ENCODE measurements around the gene TEDDM1.

DNA sequence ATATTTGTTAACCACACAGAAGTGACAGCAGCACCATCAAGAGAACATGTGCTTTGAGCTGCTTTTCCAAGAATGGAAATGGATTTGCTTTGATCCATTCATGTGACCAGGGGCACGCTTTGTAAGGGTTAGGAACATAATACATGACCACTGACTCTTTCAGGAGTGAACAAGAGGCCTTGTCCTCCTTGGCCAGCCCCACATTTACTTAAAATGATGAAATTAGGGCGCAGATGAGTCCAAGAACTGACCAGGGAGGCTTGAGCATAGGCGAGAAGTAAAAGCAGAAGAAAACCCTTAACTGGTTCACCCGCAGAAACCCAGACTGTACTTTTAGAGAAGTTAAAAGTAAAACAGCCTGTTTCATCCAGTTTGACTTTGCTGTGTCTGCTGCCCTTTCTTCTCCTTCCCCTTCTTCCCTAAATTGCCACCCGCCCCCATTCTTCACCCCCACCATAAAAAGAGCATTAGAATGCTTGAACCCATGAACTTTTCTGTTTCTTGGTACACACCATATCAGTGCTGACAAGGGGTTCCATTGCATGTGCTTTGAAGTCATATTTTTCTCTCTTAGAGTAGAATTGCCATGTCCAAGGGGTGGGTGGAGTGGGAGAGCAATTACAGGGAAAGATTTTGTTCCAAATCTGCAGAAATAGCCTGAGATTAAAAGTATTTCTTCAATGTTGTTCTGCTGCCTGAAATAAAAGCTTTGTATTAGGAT, 6.3 kb downstream of the TEDDM1 start:
- TF ChIP-seq, protein P1, sequence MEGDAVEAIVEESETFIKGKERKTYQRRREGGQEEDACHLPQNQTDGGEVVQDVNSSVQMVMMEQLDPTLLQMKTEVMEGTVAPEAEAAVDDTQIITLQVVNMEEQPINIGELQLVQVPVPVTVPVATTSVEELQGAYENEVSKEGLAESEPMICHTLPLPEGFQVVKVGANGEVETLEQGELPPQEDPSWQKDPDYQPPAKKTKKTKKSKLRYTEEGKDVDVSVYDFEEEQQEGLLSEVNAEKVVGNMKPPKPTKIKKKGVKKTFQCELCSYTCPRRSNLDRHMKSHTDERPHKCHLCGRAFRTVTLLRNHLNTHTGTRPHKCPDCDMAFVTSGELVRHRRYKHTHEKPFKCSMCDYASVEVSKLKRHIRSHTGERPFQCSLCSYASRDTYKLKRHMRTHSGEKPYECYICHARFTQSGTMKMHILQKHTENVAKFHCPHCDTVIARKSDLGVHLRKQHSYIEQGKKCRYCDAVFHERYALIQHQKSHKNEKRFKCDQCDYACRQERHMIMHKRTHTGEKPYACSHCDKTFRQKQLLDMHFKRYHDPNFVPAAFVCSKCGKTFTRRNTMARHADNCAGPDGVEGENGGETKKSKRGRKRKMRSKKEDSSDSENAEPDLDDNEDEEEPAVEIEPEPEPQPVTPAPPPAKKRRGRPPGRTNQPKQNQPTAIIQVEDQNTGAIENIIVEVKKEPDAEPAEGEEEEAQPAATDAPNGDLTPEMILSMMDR (IDR thresholded peaks at IDR 0.05) = no peak
- TF ChIP-seq POLR2A (IDR thresholded peaks at IDR 0.05) = no peak
